ENCODE measurements around the gene CACHD1.

CACHD1 gene

DNA sequence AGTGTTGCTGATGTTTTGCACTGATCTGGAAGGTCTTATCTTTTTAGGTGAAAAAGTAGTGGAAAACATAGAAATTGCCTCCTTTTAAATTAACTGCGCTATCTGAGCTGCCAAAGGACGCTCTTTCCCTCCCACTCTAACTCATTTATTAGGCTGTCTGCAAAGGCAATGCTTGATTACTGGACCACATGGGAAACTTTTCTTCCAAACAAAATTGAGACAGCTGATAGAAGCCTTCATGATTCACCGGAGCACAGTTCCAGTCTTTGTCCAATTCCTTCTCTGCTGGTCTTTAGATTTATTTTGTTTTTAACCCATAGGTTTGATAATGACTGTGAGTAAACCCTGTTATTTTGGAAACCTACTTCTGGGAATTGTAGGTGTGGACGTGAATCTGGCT, 181.9 kb downstream of the CACHD1 start:
- no peak for FAIRE-seq
- no peak for DNase-seq (ENCODE audit: low spot score)

DNA sequence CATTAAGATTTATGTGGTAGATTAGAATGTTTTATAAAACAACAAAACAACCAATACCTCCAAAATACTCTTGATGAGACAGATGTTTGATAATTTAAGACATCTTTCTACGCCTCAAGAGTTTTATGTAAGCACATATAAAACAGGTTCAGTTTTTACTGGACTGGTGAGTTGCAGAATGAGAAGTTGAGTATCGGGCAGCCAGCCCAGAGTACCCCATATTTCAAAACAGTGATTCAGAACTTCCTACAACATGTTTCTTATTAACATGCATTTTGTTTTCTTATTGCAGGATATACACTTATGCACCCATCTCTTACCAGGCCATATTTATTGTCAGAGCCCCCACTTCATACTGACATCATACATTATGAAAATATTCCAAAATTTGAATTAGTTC, 183.5 kb downstream of the CACHD1 start:
- FAIRE-seq, result no peak
- DNase-seq (ENCODE audit: low spot score), result no peak

DNA sequence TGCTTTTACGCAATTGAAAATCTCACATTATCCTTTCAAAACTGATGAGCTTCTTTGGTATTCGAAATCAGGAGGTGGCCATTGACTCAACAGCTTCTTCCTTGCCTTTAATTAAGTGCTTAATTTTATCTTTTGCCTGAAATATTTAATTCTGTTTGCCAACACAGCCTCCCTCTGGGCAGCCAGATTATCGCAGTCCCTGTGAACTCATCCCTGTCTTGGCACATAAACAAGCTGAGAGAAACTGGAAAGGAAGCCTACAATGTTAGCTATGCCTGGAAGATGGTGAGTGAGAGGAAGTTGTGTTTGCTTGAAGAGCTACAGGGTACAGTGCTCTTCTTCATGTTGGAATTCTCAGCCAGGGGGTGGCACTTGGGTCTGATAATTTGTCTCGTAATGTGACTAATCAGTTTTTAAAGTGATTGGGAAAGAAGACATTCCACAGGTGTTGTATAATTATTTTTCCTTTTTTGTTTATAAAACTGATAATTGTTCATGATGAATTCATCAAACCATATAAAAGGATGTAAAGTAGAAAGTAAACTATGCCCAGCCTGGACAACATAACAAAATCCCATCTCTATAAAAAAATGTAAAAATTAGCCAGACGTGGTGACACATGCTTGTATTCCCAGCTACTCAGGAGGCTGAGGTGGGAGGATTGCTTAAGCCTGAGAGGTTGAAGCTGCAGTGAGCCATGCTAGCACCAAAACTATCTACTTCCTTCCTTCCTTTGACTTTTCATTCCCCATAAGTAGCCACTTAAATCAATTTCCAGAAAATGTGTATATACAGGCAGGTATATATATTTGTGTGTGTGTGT, 184.8 kb downstream of the CACHD1 start:
- no peak for FAIRE-seq

DNA sequence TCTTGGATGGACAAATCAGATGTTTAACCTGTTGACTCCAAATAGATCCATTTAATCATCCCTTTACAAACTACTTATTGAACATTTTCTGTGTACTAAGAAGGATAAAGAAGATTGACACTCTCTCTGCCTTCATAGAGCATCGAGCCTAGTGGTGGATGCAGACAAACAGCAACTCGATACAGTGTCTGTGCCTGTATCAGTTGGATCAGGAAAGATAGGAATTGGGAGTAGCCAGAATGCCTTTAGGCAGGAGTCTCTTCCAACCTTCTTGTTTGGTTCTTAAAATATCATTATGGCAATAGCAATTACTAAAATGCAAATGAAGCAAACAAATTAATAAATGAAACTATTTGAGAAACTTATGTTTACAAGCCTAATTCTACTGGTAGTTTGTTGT, 185.9 kb downstream of the CACHD1 start:
- FAIRE-seq (no peak), DNase-seq (ENCODE audit: low spot score) (no peak)

More for the DNA sequence above, 184.8 kb downstream of the CACHD1 start:
- no peak for DNase-seq (ENCODE audit: low spot score)

DNA sequence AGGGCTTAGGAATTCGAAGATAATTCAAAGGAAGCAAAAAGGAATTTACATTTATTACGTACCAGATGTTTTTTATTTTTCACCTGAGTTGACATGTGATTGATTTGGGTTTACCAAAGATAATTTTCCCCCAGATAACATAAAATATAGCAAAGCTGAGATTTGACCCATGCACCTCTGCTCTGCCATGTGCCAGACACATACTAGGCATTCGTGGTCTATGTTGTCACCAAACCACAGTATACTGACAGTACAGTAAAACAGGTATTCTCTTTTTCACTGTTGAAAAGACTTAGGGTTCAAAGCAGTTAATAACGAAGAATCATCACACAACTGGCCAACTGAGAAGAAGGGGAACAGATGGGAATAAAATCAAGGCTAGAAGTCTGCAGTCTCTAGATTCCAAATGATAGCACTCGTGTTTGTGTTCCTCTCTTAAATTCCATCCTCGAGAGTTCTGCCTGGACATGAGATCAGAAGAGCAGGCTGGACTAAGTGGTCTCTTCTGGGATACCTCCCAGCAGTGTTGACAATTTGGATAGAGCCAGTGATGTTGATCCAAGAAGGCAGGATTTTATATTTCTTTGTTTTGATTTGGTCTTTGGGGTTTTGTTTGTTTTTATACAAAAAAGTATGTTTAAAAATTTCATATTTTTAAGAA, 189.7 kb downstream of the CACHD1 start:
- no peak for FAIRE-seq
- no peak for DNase-seq (ENCODE audit: low spot score)

DNA sequence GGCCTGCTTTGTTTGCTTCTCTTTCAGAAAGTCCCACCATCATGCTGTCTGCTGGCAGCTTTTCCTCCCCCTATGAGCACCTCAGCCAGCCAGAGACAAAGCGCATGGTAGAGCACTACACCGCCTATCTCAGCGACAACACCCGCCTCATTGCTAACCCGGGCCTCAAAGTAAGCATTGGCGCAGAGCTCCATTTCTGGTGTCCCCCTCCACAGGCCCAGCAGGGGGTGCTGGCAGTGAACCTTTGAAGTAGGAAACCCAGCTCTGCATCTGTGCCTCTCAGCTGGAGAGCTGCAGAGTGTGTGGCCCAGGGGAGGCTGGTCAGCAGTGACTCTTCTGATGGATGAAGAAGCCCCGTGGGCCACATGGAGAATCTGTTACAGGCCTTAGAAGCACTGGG, 193.7 kb downstream of the CACHD1 start:
- DNase-seq (ENCODE audit: low spot score), result peak; percentile 13
- FAIRE-seq, result no peak

DNA sequence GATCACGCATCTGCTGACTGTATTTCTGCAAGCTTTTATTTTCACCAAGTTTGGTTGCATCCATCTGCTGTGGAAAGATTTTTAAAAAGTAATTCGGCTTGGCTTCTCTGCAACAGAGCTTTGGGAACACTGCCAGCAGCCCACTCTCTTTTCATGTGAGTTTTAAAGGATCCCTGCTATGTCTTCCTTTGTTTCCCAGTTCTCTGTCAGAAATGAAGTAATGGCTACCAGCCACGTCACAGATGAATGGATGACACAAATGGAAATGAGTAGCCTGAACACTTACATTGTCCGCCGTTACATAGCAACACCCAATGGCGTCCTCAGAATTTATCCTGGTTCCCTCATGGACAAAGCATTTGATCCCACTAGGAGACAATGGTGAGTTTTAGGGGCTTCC, 194.4 kb downstream of the CACHD1 start:
- no peak for DNase-seq (ENCODE audit: low spot score)
- FAIRE-seq, result no peak

DNA sequence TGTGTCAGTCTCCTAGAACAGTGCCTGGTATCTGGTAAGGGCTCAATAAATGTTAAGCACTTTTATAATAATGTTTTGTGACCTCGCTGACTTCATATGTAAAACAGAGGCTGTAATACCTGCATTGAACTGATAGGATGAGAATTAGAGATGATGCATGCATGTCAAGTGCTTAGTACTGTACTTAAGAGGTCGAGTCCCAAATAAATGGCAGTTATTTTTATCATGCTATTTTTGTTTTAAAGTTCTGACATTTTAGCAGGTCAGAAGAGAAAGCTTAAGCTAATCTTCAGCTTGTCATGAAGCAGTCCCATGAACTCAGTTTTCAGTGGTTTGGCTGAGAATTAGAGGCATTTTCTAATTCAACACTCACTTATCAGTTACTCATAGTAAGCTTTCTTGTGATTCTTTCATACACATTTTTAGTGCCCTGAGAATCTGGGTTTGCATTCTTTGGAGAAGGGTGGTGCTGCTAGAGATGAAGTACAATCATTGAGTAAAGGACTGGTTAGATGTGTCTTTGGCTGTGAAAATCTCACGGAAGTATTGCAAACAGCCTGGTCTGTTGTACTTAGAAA, 199.3 kb downstream of the CACHD1 start:
- DNase-seq (ENCODE audit: low spot score), result no peak

DNA sequence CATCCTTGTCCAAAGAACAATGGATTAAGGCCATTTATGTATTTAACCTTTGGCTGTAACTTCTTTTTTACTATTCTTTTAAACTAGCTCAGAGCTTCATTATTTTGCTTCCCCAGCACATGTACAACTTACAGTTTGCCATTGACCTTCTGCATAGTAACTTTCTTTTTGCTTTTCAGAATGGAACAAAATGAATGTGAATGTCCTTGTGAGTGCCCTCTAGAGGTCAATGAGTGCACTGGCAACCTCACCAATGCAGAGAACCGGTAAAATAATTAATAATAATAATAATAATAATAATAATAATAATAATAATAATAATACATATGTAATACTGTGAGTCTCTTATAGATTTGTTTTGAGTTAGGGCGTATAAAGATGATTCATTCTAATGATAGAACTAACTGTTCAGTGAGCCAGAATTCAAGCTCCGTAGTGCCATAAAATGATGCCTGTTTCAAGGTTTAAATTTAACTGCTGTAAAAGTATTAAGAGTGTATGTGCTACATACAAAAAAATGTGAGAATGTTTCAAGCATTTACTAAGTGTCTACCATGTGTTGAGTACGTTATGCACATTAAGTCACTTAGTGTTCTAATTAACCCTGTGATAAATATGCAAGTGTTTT, 205.9 kb downstream of the CACHD1 start:
- DNase-seq (ENCODE audit: low spot score) (peak; percentile 20), FAIRE-seq (no peak)

More for the DNA sequence above, 199.3 kb downstream of the CACHD1 start:
- no peak for FAIRE-seq

DNA sequence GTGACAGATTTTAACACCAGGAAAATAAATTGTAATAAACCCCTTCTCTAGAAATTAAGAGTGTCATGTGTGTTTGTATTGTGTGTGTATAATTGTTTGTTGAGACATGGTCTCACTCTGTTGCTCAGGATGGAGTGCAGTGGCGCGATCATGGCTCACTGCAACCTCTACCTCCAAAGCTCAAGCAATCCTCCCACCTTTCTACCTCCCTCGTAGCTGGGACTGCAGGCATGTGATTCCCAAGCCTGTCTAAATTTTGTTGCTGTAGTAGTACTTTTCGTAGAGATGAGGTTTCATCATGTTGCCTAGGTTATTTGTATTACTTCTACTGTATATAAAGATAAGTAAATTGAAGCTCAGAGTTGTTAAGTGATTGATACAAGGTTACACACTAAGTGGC, 206.5 kb downstream of the CACHD1 start:
- FAIRE-seq, result no peak

DNA sequence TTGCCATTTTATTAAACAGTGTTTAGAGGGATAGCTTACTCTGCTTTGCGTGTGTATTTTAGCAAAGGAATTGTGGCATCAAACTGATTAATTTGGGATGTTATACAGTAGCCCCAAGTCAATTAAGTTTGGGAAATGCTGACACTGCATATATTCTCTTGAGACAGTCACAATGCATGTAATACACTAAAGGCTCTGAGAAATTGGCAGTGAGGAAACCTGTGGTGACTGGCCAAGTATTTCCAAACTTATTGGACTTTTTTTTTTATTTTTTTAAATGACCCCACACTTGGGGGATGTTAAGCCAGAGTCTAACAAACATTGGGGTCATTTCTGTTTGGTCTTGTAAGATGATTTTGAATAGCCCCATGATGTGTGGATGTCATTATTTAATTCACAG, 207.6 kb downstream of the CACHD1 start:
- FAIRE-seq (no peak), DNase-seq (ENCODE audit: low spot score) (no peak)

More for the DNA sequence above, 206.5 kb downstream of the CACHD1 start:
- DNase-seq (ENCODE audit: low spot score), result no peak

DNA sequence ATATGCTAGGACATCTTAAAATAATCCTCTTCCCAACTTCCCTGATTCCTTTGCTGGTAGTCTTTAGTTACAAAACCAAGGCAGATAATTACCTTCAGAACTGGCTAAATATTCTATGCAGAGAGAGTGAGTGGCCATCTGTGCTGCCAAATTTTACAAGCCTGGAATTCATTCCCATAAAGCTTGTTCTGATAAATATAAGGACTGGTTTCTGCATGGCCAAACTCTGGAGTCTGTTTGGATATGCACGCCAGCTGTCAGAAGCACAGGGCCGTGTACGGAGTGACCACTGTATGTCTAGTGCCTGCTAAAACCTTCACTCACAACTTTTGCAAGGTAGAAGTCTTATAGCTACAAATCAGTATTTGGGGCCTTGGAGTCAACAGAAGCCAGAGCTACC, 208.4 kb downstream of the CACHD1 start:
- FAIRE-seq, result no peak
- no peak for DNase-seq (ENCODE audit: low spot score)

DNA sequence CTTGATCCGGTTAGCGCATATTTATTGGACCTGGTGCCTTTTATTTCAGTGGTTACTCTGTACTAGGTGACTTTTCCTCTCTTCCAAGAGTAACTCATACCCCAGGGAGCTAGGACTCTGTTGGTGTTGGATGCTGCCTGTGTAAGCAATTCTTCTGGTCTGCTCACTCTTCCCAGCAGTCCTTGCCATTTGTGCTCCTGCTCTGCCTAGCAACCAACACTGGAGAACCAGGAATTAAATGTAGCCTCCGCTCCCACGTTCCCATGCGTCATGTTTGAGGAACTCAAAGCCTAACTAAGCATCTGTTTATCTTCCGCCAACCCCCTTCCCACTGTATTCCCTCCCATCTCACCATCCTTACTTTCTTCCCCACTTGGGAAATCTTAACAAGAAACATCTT, 209.2 kb downstream of the CACHD1 start:
- DNase-seq (ENCODE audit: low spot score) (no peak), FAIRE-seq (no peak)

DNA sequence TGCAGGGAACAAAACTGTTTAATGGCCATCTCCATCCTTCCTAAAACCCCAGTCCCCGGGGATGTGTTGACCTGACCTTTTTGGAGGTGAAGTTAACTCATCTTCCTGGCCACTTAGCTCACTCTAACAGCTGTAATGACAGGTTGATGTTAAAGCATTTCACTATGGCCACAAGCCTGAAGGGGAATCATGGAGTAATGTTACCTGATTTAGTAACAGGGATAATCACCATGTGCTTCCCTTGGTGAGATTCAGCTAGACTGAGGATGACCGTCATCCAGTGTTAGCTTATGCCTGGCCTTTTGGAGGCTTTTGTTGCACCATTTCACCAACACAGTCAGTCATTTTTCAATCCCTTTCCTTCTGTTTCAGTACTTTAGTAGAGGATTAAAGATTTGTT, 210.7 kb downstream of the CACHD1 start:
- FAIRE-seq, result no peak
- no peak for DNase-seq (ENCODE audit: low spot score)

DNA sequence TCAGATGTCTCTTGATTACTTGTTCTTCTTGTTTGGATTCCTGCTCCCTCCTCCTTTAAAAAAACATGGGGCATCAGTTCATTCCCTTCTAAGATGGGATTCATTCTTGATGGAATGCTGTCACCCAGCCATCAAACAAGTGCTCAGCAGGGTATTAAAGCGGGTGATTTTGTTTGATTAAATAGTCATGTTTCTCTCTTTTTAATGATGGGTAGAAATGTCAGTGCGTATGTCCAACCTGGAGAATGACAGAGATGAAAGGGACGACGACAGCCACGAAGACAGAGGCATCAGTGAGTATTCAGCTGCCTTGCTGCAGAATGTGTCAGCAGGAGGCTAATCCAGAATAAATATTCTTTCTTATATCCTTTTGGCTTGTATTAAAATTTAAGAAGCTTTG, 211.1 kb downstream of the CACHD1 start:
- FAIRE-seq, result no peak

DNA sequence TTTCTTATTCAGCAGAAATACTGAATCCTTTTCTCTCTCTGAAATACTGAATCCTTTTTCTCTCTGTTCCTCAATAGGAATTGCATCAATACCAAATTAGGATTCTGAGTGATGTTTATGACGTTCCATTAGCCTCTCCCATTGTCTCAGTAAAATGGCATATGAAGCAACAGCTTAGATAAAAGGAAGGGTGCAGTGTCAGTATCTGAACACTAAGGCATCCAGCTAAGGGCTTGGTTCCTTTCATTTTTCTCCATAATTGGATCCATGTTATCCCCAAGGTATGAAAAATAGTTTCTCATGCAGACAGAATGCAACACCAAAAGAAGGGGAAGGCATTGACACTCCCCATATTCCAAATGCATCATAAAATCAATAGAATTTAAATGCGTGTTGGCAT, 213.5 kb downstream of the CACHD1 start:
- FAIRE-seq, result no peak
- no peak for DNase-seq (ENCODE audit: low spot score)

More for the DNA sequence above, 211.1 kb downstream of the CACHD1 start:
- DNase-seq (ENCODE audit: low spot score), result no peak

DNA sequence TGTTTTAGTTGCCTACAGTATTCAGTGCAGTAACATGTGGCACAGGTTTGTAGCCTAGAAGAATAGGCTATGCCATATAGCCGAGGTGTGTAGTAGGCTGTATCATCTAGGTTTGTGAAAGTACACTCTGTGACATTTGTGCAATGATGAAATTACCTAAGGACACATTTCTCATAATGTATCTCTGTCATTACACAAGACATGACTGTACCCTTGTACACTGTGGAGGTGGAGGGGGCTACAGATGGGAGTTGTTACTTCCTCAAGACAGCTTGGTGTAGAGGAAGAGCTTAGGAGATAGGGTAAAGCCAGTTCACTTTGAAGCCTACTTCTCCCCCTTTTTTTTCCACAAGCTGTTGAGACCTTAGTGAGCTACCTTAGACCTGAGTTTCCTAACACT, 215.3 kb downstream of the CACHD1 start:
- DNase-seq (ENCODE audit: low spot score) (no peak), FAIRE-seq (no peak)

DNA sequence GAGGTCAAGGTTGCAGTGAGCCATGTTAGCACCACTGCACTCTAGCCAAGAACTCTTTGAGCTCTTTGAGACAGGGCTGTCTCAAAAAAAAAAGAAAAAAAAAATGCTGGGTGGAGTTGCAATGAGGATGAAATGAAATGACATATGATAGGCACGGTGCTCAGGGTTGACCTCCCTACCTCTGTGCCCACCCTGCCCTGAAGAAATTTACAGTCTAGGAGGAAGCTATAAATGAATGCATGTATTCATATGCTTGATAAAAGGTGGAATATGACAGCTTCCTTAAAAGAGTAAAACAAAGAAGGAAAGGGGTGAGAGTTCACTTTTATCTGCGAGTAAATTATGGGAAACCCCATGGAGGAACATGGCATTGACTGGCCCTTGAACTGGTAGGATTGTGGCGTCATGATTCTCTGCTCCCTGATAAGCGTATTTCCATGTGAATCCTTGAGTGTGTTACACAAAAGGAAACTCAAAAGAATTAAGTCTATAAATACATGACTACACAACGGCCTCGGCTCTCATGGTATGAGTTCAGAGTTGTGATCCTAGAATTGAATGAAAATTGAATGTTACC, 215.9 kb downstream of the CACHD1 start:
- no peak for DNase-seq (ENCODE audit: low spot score)
- no peak for FAIRE-seq

DNA sequence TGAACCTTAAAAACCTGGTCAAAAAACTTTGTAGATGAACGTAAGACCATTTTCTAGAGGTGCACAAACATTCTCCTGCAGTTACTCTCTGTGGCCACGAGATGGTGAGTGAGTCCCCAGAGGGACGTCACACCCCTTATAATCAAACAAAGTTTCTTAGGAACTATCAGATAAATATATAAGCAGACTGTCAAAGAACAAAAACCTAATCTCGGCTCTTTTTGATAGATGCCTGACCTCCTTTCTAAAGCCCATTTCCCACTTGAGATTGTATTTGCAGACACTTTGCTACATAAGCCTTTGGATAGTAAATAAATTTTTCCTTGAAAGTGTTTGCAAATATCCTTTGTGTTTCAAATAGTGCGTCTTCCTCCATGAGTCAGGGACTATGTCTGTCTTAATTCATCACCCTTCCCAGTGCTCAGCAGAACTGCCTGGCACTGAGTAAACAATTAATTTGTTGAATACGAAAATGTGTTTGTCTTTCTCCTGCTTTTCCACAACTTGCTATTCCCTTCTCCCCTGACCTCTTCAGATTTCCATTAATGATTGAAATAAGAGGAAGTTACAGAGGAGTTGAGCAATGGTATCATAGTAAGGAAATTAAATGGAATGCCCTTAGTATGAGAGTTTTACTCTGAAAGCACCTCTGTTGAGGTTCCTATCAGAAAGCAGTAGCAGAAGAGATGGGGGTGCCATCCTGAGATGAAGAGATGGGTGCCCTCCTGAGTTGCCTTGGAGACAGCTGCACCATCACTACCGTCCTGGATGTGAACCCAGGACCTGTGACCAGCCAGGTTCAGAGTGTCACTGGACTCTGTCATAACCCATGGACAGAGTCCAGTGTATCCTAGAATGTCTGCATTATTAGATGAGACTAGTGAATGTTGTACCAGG, 217.1 kb downstream of the CACHD1 start:
- DNase-seq (ENCODE audit: low spot score) (peak; percentile 54), FAIRE-seq (no peak)

DNA sequence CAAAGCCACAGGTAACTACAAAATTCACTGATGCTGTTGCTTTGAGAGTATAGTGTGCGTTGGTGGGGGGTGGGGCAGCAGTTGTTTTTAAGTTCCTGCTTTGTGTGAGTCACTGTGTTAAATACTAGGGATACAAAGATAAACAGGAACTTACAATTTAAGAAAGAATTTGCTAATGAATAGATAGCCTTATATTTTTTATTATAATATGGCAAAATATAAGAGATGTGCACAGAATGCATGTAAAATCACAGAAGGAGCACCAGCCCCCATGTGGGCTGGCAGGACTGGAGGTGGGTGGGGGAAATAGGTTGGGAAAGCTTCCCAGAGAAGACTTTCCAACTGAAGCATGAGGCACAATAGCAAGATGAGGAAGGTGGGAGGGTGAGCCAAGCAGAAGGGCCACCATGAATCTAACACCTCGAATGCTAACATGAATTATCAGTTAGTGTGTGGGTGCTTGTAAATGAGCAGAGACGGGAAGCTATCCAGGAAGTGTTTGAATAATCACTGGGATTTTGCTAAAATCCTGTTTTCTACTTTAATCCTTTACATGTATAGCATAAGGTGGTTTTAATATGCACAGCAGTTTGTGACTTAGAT, 217.9 kb downstream of the CACHD1 start:
- no peak for FAIRE-seq

More for the DNA sequence above, 217.9 kb downstream of the CACHD1 start:
- no peak for DNase-seq (ENCODE audit: low spot score)

Measured in urothelium cell line (cell line).